Measurements from ENCODE around the gene PTPN9. TPM values are rescaled to one million over a fixed set of nuclear protein-coding genes. Genes with fewer than 3 reads are reported as not detected.

Gene PTPN9
- total RNA-seq, 4 donors from 2014 or later, result 16.3 to 30.6 (median 25.0) TPM

- TF ChIP-seq CTCF (IDR thresholded peaks at IDR 0.05) (no peak), POLR2AphosphoS5 (IDR thresholded peaks at IDR 0.05) (peak; percentile 91), EP300 (IDR thresholded peaks at IDR 0.05) (no peak), POLR2A (IDR thresholded peaks at IDR 0.05) (peak; percentile 33 to 58)
- no peaks in the 10 kb centered on the region for H3K9me3 ChIP-seq
- H3K36me3 ChIP-seq, result no peaks in the 10 kb centered on the region
- ATAC-seq, result peak; percentile 58
- H3K4me1 ChIP-seq, result peaks cover 2 to 39% (median 17%) of the 10 kb centered on the region in 3 donors
- H3K27me3 ChIP-seq, result no peaks in the 10 kb centered on the region
- peak overlapping the region; percentile 88 to 90 for H3K4me3 ChIP-seq
- 0% methylated on average over 10 of the region's 57 CpGs; no CpG with 5 or more reads in 1 of the 2 donors for WGBS, 2 donors (ENCODE audit: low coverage in 1 of 2)
- peak overlapping the region; percentile 94 to 100 (median 100) for H3K27ac ChIP-seq
Measured at GRCh38 chr15:75453703-75454470, 125.2 kb downstream of the PTPN9 start.

GRCh38 chr15:75452865-75453702, 126.0 kb downstream of the PTPN9 start:
- 0 to 3% methylated on average over 6 of the region's 38 CpGs for WGBS, 2 donors (ENCODE audit: low coverage in 1 of 2)
- H3K36me3 ChIP-seq, result no peaks in the 10 kb centered on the region
- peak overlapping the region; percentile 39 to 88 for H3K4me3 ChIP-seq
- TF ChIP-seq CTCF (IDR thresholded peaks at IDR 0.05) (peak in 1 of 4 experiments; percentile 16), POLR2AphosphoS5 (IDR thresholded peaks at IDR 0.05) (no peak)
- H3K9me3 ChIP-seq, result no peaks in the 10 kb centered on the region
- ATAC-seq, result no peak
- peak overlapping the region; percentile 94 to 100 (median 100) for H3K27ac ChIP-seq
- peaks cover 2 to 46% (median 17%) of the 10 kb centered on the region in 3 donors for H3K4me1 ChIP-seq
- H3K27me3 ChIP-seq, result no peaks in the 10 kb centered on the region

- peaks cover 2 to 52% (median 17%) of the 10 kb centered on the region in 3 donors for H3K4me1 ChIP-seq
- ATAC-seq, result peak; percentile 14
- H3K9me3 ChIP-seq, result no peaks in the 10 kb centered on the region
- H3K4me3 ChIP-seq, result peak overlapping the region; percentile 39 to 88
- 0% methylated on average over 9 to 14 of the region's 16 CpGs for WGBS, 2 donors (ENCODE audit: low coverage in 1 of 2)
- H3K27me3 ChIP-seq, result no peaks in the 10 kb centered on the region
- TF ChIP-seq CTCF (IDR thresholded peaks at IDR 0.05), result peak in 1 of 4 experiments; percentile 2
- no peak for TF ChIP-seq POLR2AphosphoS5 (IDR thresholded peaks at IDR 0.05)
- peak; percentile 14 to 41 for TF ChIP-seq POLR2A (IDR thresholded peaks at IDR 0.05)
- TF ChIP-seq EP300 (IDR thresholded peaks at IDR 0.05), result no peak
- peaks cover 0 to 4% of the 10 kb centered on the region in 2 donors for H3K36me3 ChIP-seq
- H3K27ac ChIP-seq, result peak overlapping the region; percentile 94 to 100 (median 100)
Measured at GRCh38 chr15:75452364-75452864, 126.7 kb downstream of the PTPN9 start.

- Histone ChIP-seq H3K36me3 (peaks cover 0 to 10% of the 10 kb centered on the region in 2 donors), H3K27ac (peak within 1 kb of the TSS; percentile 94 to 100 (median 100)), H3K9me3 (no peaks in the 10 kb centered on the region), H3K4me3 (peak within 1 kb of the TSS; percentile 76 to 88), H3K27me3 (no peaks in the 10 kb centered on the region), H3K4me1 (peaks cover 2 to 58% (median 17%) of the 10 kb centered on the region in 3 donors)
- WGBS, 2 donors (ENCODE audit: low coverage in 1 of 2), result 0% methylated on average over 5 of the region's 39 CpGs
- TF ChIP-seq POLR2A (IDR thresholded peaks at IDR 0.05) (peak in 1 of 2 donors; percentile 2), CTCF (IDR thresholded peaks at IDR 0.05) (no peak), POLR2AphosphoS5 (IDR thresholded peaks at IDR 0.05) (peak; percentile 64), EP300 (IDR thresholded peaks at IDR 0.05) (no peak)
- ATAC-seq, result peak; percentile 73
Measured at GRCh38 chr15:75451674-75452363, 127.3 kb downstream of the PTPN9 start, which contains the start of gene SIN3A. Gene SIN3A (minus strand): TSS chr15:75451690. CDS start chr15:75430375, 21,315 bp downstream.

Measured in gastroesophageal sphincter (tissue), 4 donors.